ENCODE measurements around the gene NOP53. TPM values are rescaled to one million over a fixed set of nuclear protein-coding genes. Genes with fewer than 3 reads are reported as not detected.

NOP53 gene
- total and polyA plus RNA-seq, 2 of the 8 experiments (the other 6 are each of a cell fraction or from before 2014, with no cell fraction given), result 107 to 245 TPM

DNA sequence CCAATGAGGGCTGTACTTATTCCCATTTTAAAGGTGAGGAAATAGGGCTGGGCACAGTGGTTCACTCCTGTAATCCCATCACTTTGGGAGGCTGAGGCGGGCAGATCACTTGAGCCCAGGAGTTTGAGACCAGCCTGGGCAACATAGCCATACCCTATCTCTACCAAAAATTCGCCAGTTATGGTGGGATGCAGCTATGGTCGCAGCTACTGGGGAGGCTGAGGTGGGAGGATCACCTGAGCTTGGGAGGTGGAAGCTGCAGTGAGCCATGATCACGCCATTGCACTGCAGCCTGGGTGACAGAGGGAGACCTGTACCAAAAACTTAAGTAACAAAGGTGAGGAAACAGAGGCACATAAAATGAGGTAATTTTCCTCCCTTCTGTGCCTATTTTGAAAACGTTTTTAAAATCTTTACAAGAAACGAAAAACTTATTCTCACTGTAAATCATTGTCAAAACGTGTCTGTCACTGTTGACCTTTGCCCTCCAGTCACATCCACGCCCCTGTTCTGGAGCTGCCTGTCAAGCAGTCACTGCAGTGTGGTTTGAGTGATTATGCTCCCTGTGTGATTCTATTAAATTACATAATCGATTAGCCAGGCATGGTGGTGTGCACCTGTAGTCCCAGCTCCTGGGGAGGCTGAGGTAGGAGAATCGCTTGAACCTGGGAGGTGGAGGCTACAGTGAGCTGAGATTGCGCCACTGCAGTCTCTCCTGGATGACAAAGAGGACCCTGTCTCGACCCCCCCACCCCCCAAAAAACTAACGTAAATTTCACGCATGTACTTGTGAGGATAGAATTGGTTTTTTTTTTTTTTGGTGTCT, 12.5 kb downstream of the NOP53 start:
- Histone ChIP-seq H2BK20ac (ENCODE audit: low read length) (no peak overlapping the region), H4K8ac (ENCODE audit: extremely low read depth, insufficient read depth, low read length) (no peak overlapping the region), H3K18ac (ENCODE audit: extremely low read depth, low read length) (no peak overlapping the region), H3K14ac (ENCODE audit: insufficient read length) (no peak overlapping the region), H3K4me2 (ENCODE audit: insufficient read depth in 1 of 2, low read depth in 2 of 2, low read length in 2 of 2) (no peak overlapping the region), H3K4me1 (replicated peaks in 1 of 4; ENCODE audit: control insufficient read depth in 3 of 4, insufficient read depth in 4 of 4, low read length in 3 of 4) (no peaks in the 10 kb centered on the region), H3K9me3 (ENCODE audit: insufficient read depth in 2 of 2, low read depth in 1 of 2, low read length in 1 of 2) (no peaks in the 10 kb centered on the region), H3K56ac (replicated peaks; ENCODE audit: insufficient read length, low read depth, low read length) (no peak overlapping the region), H3K23ac (ENCODE audit: insufficient read length) (no peak overlapping the region), H2BK120ac (replicated peaks; ENCODE audit: low read depth, low read length) (no peak overlapping the region), H2AFZ (ENCODE audit: low read length) (no peak overlapping the region), H2BK15ac (ENCODE audit: low read length) (no peak overlapping the region), H3K9ac (replicated peaks in 1 of 4; ENCODE audit: extremely low read depth in 1 of 4, low read depth in 3 of 4, low read length in 3 of 4) (no peak overlapping the region), H3K36me3 (ENCODE audit: control insufficient read depth in 2 of 4, insufficient read depth in 4 of 4, low read length in 3 of 4) (peaks cover 13 to 62% (median 51%) of the 10 kb centered on the region in 4 experiments), H4K91ac (replicated peaks; ENCODE audit: insufficient read length, low read length) (no peak overlapping the region), H3K4ac (replicated peaks; ENCODE audit: insufficient read length, low read depth, low read length) (no peak overlapping the region), H3K4me3 (ENCODE audit: extremely low read depth in 1 of 4, insufficient read depth in 2 of 4, low read depth in 3 of 4, low read length in 4 of 4) (no peak overlapping the region), H3K27me3 (replicated peaks in 1 of 4; ENCODE audit: control insufficient read depth in 3 of 4, extremely low read depth in 1 of 4, insufficient read depth in 3 of 4, low read length in 3 of 4) (no peaks in the 10 kb centered on the region), H2BK5ac (ENCODE audit: low read depth, low read length) (no peak overlapping the region), H3K79me2 (ENCODE audit: control insufficient read depth in 1 of 2, insufficient read depth in 2 of 2, low read length in 2 of 2) (no peaks in the 10 kb centered on the region; a peak in 1 of 4 replicates), H3K79me1 (ENCODE audit: low read depth, low read length) (no peaks in the 10 kb centered on the region; the same call in 1 of the 2 replicates), H3K23me2 (ENCODE audit: low read depth, low read length) (no peaks in the 10 kb centered on the region), H2AK5ac (ENCODE audit: low read depth, low read length) (no peak overlapping the region), H2BK12ac (ENCODE audit: low read depth, low read length) (no peak overlapping the region), H4K20me1 (replicated peaks in 1 of 2; ENCODE audit: control insufficient read depth in 1 of 2, insufficient read depth in 2 of 2, low read length in 2 of 2) (peaks cover 10% of the 10 kb centered on the region in 2 experiments), H4K5ac (ENCODE audit: insufficient read length, low read depth, low read length) (no peak overlapping the region), H3K27ac (ENCODE audit: low read depth, low read length) (no peak overlapping the region)
- CTCF ChIA-PET (ENCODE audit: partially characterized antibody), result interaction anchor here (0.6 to 3.1 kb wide), 8 partner anchors 8 to 1724 kb away, joined by 3 to 20 read pairs (median 6); no protein-coding TSS in a partner anchor
- 94% methylated on average over 12 of the region's 14 CpGs; no CpG with 5 or more reads in 1 of the 2 experiments for WGBS, 2 experiments (ENCODE audit: extremely low coverage in 1 of 2, insufficient coverage in 1 of 2, insufficient read length in 1 of 2, insufficient replicate concordance in 2 of 2, low coverage in 1 of 2, low lambda C conversion rate in 2 of 2, missing lambda C conversion rate in 1 of 2)
- POLR2A ChIA-PET (ENCODE audit: partially characterized antibody), result interaction anchor here (0.8 to 11.0 kb wide), 9 partner anchors 8 to 41 kb away, joined by 3 to 204 read pairs (median 4); partner anchors contain the start of genes NOP53 and SELENOW
- no peak for DNase-seq (ENCODE audit: low read depth in 1 of 2, low spot score in 2 of 2)
- TF ChIP-seq POLR2AphosphoS5 (IDR thresholded peaks at IDR 0.05; ENCODE audit: low read depth, low read length), result peak; percentile 38
- TF ChIP-seq BACH1 (IDR thresholded peaks at IDR 0.05; ENCODE audit: low read length), result no peak
- no peak for TF ChIP-seq SP2 (IDR thresholded peaks at IDR 0.05; ENCODE audit: low read length)
- no peak for FAIRE-seq
